Hematopoietic multipotent progenitor cell treated with erythropoietin and hydrocortisone succinate and interleukin-3 and kit ligand, for 6 days (in vitro differentiated cells): Measurements from ENCODE around the gene PLEKHD1.
A peak's percentile ranks its signal among the peaks of the same experiment; 100 is the strongest.

Experiments
- DNase-seq: peaks from one replicate; pipeline ENCODE4 v3.0.0-alpha.2; 2015

The PLEKHD1 gene

DNA sequence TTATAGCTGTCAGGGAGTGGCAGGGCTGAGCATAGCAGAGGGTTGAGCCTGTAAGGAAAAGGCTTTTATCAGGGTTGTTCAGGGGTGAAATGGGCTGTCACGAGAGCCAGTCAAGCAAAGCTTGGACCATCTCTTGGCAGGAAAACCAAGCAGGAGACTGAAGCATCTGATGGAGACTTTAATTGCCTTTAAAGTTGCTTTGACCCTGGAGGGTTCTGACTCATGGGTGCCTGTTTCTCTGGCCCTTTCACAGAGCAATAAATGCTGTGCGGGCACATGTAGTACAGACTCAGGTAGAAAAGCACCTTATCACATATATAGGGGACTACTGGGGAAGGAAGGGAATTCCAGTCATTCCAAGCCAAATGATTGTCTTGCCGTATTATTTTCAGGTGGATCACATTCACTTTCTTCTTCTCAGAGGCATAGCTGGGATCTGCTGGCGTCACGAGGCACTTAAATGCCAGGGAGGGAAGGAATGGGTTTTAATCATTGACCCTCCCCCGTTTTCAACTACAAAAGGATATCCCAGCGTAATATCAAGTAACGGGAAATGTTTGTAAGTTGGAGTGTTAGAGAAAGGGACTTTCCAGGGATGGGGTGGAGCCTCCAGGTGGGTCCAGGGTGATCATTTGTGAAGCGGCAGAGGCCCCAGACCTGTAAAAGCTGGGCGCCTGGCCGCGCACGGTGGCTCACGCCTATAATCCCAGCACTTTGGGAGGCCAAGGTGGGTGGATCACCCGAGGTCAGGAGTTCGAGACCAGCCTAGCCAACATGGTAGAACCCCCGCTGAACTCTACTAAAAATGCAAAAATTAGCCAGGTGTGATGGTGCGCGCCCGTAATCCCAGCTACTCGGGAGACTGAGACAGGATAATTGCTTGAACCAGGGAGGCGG is 34.9 kb downstream of the PLEKHD1 start:
- DNase-seq, result no peak

DNA sequence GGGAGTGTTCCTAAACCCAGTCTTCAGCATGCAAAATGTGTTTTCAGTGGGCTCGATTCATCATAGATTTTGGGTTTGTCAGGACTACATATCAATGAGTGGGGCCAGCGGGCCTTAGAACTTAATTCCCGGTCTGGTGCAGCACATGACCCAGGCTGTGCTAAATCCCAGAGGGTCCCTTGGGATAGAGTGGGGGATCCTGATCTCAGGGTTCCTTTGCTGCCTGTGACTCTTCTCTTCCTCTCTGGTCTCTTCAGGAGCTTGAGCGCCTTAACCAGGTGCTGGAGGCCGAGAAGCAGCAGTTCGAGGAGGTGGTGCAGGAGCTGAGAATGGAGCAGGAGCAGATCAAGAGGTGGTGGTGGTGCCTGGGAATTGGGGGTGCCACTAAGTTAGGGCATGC is 37.5 kb downstream of the PLEKHD1 start:
- DNase-seq, result no peak

DNA sequence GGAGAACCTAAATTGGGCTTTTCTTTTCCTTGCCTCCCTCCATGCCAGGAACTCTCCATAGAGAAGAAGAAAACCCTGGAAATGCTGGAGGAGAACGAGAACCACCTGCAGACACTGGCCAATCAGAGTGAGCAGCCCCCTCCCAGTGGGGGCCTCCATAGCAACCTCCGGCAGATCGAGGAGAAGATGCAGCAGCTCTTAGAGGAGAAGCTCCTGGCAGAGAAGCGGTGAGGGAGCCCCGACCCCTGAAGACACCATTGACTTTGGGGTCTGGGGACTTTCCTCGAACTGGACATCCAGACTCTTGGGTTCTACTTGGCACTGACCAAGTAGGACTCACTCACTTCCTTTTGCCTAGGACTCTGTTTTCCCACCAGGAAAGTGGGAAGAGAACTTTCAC is 41.4 kb downstream of the PLEKHD1 start:
- DNase-seq, result no peak

DNA sequence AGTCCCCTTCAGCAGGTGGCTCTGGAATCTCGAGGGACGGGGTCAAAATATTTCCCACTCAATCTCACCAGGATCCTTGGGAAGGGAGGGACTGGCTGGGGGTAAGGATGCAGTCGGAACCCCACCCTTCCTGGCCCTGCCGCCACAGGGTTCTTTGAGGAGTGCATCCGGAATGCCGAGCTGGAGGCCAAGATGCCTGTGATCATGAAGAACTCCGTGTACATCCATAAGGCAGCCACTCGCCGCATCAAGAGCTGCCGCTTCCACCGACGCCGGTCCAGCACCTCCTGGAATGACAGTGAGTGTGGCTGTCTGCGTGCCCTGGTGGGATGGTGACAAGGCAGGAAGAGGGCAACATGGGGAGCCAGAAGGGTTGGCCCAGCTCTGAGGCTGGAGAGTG is 43.1 kb downstream of the PLEKHD1 start:
- DNase-seq, result no peak

DNA sequence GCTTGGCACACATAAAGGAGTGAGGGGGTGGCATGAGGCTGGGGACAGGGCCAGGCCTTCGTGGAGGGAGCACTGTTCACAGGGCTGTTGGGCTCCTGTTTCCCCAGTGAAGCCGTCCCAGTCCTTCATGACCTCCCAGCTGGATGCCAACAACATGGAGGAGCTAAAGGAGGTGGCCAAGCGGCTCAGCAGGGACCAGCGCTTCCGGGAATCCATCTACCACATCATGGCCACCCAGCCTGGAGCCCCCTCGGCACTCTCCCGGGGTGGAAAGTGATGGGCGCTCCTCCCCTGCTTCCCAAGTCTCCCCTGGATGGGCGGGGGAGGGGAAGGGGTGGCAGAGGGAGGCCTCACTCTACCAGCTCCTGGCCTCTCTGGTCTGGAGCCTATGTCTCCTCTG is 43.6 kb downstream of the PLEKHD1 start:
- no peak for DNase-seq

DNA sequence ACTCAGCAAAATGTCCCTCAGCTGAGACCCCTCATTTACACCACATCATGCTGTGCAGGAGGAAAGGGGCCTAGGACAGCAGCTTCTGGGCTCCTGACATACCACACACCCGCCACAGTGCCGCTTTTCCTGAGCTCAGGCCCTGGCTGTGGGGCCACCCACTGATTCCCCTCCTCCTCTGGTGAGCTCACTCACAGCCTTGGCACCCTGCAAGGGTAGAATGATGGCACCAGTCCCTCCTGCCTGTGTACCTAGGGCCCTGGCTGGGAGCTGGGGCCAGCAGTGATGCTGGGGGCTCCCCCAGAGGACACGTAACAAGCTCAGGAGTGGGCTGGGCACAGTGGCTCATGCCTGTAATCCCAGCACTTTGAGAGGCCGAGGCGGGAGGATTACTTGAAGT is 44.4 kb downstream of the PLEKHD1 start:
- no peak for DNase-seq

DNA sequence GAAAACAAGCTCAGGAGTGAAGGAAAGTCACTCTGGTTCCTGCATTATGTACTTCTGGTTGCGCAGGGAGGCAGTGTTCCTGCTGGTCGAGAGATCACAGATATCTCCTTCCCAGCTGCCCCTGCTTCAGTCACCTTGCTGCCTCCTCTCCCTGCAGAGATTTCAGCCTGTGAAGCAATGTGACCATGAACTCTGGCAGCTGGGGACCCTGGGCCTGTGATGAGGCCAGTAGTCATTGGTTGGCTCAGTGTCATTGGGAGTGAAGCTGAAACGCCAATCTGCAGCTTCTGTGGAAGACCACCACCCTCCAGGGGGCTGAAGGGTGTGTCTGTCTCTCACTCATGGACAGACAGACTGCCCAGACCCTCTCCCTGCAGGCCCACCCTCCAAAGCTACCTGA is 45.0 kb downstream of the PLEKHD1 start:
- DNase-seq, result no peak

DNA sequence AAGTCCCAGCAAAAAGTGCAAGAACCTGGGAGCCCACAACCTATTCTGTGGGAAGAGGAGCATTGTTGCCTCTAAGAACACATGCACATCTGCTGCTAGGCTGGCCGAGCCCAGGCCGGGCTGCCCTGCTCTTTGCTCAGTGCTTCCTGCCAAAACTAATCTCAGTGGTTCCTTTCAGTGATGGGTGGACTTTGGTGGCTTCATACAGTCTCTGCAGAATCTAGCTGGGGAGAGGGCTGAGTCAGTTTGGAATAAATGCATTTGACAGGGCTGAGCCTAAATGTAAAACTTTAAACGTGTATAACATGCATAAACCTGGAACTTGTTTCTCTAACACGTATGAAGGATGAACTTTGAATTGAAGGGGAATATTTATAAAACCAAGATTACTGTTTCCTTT is 45.6 kb downstream of the PLEKHD1 start:
- DNase-seq, result no peak

DNA sequence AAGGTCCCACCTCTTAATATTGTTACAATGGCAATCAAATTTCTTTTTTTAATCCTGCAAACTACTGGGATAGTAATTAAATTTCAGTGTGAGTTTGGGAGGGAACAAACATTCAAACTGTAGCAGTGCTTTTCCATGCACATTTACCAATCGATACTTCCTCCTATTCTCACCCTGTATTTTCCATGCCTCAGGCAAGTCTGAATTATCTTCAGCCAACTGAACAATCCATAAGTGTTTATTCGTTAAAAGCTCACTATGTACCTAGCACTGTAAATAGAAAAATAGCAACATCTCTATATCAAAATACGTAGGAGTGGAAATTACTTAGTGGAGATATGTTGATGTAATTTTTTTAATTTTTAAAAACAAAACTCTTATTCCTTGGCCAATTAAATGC is 46.6 kb downstream of the PLEKHD1 start:
- DNase-seq, result no peak

DNA sequence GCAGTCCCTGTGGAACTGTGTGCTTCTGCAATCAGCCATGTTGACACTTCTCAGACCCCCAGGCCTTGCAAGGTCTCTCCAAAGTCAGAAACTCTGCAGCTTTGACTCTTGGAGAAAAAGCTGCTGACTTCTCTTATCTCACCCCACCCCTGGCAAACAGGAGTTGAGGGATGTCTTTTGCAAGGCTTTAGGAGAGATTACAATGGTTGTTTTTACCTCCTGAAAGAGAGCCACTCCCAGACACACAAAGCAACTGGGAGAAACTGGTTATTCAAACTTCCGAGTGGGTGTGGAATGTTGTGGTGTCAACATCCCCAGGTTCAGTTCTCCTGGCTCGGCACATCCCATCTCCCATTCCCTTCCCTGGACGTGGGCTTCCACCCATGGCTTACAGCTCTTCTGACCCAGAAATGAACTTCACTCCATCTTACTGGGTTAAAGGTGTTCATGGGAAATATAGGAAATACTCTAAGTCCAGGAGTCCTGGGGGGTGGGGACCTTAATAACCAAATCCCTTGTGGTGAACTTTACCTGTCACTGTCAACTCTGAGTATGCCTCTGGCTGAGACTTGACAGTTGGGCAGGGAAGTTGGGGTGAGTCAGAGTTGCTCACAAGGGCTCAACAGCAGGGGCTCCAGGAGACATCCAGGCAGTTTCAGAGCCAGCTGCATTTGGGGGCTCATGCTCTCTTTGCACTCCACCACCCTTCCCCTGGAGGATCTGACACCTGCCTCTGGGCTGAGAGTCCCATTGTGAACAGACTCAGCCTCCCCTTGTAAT is 48.2 kb downstream of the PLEKHD1 start:
- DNase-seq, result peak; percentile 16

DNA sequence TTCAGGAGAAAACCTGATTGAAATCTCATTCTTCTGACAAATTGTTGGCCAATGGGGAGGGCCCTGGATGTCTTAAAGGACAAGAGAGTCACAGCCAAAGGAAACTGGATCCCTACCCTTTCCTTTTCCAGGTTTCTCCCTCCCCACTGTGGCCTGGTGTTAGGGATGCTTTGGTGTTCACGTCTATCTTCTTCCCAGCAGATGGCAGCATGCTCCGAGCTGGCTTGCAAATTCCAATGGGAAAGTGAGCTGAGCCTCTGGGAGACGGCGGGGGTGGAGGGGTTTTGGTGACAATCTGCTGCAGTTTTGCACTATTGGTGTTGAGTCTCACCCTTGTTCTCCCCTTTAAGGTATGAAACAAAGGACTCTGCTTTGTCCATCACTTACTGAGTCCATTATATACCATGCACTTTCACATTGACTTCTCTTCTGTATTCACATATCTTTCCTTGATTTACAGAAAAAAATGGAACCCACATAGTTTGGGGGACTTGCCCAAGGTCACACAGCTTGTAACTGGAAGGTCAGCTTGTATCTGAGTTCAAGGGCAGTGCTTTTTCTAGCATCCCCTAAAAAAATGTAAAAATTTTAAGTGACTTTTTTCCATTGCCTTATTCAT is 50.8 kb downstream of the PLEKHD1 start:
- DNase-seq, result peak; percentile 12

DNA sequence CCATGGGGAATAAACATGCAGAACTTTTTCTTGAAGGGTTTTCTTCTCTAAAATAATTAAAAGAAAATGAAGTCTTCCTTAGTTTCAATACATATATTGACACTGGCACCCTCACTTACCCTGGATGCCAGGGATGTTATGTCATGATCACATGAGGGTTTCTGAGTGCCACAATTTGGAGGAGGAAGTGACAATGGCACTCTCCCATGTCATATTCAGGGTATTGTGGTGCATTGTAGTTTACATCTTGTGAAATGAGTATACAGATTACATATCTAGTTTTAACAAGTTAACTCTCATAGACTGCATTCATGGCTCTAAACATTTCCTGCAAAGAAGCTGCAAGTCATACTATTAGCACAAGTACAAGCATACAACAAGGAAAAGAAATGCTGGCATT is 52.4 kb downstream of the PLEKHD1 start:
- no peak for DNase-seq

DNA sequence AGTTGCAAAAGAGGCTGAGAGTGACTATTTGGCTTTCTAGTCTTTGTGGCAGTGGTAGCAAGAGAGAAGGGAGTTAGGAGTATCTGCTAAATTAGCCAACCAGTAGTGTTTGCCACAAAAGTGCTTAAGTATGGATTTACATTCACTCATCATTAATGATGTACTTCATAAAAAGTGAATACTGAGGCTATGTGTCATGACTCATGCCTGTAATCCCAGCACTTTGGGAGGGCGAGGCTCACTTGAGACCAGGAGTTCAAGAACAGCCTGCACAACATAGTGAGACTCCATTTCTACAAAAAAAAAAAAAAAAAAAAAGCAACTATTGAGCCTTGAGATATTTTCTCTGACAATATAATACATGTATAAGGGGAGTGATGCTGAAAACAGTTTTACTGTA is 53.4 kb downstream of the PLEKHD1 start:
- peak; percentile 0 for DNase-seq

DNA sequence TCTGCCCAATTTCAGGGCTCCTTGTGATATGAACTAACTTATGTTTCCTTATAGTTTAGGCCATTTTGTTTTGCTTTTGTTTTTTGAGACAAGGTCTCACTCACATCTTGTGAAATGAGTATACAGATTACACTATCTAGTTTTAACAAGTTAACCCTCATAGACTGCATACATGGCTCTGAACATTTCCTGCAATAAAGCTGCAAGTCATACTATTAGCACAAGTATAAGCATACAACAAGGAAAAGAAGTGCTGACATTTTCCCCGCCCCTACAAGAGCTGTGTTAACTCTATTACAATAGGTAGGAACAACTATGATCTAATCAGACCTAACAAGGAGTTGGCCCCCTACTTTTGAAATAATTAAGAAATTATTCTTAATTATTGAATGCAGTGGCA is 54.2 kb downstream of the PLEKHD1 start:
- DNase-seq, result no peak

DNA sequence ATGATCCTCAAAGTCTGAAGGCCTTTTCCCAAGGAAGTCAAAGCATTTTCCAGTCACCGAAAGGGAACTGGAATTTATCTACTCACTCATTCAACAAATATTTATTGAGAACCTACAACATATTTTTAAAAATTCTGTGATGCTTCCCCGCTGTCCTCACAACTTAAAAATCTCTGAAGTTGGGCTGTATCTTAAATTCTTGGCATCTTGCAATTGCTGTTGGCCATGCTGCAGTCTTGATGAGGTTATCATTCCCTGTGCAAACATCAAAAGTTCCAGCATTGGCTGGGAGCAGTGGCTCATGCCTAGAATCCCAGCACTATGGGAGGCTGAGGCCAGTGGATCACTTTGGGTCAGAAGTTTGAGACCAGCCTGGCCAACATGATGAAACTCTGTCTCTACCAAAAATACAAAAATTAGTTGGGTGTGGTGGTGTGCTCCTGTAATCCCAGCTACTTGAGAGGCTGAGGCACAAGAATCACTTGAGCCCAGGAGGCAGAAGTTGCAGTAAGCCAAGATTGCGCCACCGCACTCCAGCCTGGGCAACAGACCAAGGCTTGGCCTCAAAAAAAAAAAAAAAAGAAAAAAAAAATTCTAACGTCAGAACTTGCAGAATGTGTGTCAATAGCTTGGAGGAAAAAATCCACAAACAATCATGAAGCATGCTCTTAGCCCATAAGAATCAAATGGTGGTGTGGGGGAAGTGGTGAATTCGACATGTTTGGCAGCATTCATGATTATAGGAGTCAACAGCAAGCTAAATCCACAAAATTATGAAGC is 55.3 kb downstream of the PLEKHD1 start:
- DNase-seq, result peak; percentile 3

DNA sequence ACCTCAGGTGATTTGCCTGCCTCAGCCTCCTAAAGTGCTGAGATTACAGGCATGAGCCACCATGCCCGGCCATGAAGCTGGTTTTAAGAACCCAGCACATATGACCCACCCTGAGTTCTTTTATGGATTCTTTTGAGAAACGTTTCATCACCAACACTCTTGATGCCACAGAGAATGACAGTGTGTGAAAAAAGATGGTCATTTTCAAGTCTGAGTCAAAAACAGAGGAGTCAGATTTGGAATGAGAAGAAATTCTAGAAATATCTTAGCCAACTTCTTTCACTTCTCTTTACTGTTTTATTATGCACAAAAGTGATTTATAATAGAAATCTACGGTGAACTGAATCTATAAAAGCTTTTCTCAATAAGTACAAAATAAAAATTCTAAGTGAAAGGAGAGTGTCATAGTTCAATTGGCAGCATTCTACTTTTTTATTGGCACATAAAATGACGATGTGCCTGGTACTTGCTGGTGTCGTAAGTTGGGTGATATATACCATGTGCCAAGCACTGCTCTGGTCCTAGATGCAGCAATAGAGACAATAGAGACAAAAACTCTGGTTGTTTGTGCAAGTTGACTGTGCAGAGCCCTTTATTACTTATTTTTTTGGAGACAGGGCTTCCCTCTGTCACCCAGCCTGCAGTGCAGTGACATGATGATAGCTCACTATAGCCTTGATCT is 56.3 kb downstream of the PLEKHD1 start:
- DNase-seq, result peak; percentile 0

DNA sequence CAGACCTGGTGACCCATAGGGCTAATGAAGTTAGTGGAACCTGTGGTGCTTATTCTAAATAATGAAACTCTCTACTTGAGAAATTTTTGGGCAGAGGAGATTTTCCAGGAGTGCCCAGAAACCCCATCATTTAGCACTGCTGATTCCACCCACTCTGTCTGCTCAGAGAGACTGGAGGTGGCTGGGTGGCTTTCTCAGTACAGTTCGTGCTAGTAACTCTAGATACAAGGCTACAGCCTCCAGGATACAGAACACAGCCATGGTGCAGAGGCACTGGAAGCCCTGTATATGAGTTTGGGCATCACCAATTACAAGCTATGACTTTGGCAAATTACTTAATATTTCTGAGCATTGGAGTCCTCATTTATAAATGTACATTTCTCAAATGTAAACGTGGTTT is 57.8 kb downstream of the PLEKHD1 start:
- DNase-seq, result peak; percentile 0

DNA sequence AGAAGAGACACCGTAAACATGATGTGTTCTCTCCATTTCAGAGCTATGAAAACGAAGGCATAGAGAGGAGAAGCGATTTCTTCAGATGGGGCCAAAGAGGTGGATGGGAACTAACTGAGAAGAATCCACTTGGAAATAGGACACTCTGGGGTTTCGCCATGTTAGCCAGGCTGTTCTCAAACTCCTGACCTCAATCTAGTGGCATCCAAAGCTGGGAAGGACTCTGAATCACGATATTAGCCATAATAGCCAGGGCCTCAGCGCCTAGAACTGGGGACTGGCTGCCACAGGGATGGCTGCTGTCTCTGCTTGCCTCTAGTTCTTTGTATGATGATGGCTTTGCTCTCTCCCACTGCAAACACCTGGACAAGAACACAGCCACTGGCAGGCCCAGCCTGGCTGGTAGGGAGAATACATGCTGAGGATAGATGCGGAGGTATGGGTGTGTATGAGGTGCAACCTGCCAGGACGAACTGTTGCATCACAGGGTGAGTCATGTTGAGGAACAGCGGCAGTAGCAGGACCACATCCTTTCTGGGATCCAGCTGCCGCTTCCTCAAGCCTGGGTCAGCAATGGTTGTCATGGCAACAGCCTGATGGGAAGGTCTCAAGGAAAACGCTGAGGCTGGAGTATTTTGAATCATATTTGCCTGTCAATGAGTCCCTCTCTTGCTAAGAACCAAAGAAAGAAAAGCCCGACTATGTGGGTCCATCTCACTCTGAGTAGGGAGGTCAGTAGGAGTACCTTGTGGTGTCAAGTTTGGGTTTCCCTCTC is 59.0 kb downstream of the PLEKHD1 start:
- peak; percentile 44 for DNase-seq

DNA sequence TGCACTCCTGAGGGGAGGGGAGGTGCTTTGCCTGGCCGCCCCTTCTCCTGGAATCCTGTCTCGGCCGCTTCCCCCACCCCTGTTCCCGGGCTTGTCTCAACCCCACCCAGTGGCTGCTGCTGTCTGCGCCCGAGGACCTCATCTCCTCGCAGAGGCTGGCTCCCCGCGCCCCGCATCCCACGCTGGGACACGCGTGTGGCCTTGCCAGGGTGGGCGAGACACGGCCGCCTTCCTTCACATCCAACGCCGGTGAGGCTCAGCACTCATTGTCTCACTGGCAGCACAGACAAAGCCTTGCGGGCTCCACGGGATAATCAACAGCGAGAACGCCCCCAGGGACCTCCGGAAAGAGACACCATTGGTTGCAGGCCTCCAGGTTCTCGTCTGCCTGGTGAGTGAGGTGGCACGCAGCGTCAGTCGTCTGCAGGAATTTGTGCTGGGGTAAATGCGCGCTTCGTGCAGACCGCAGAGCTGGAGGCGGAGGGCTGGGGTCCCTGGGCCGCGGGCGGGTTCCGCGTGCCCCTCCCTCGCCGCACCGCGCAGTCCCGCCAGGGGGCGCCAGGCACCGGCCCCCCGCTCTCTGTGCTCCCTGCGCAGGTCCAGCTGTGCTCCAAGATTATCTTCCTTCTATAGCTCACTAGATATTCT is 63.3 kb downstream of the PLEKHD1 start:
- DNase-seq, result peak; percentile 39

DNA sequence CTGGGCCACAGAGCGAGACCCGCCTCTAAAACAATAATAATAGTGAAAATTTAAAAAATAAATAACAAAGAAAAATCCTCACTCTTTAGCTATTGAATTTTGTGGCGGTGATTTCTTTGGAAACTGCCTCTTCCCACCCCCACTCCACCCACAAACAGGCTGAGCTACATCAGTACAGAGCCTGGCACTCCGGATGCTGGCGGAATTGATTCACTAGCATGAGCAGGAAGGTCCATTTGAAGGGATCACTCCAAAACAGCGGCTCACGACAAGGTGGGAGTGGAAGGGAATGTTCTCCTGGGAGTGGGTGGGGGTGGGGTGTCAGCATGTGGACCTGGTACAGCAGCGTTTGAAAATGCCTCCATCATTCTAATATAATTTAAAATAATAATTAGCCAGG is 64.0 kb downstream of the PLEKHD1 start:
- DNase-seq, result no peak

DNA sequence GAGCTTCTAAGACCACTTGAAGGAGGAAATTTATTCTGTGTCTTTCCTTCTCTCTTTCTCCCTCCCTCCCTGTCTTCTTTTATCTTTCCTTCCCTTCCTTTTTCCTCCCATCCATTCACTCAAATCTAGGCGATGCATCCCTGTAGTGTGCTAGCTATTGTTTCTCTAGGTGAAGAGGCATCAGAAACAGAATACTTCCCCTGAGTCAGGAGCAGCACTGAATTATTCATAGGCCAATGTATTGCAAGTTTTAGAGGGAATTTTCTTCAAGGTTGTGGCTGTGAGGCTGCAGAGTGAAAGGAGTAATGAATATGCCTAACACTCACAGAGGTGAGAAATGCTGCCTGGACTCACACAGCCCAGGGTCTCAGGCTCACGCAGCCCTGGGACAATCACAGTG is 67.0 kb downstream of the PLEKHD1 start:
- no peak for DNase-seq
